K562 (cell line): ENCODE results near the gene CHD6. TPM values are rescaled to one million over a fixed set of nuclear protein-coding genes. Genes with fewer than 3 reads are reported as not detected.

Source experiments
- ATAC-seq: fragments of 200-7000 bp; cut with Tn5 transposase; 3 replicates; pipeline ENCODE4 v1.9.1; 2020; ENCODE audit warnings: moderate library complexity
- BruUV-seq: library from RNA; stranded (reverse); fragments of 400-500 nt; replicated peaks from 2 replicates; lab custom pipeline; 2021; lab: Mats Ljungman, UMichigan
- CTCF ChIA-PET: fragments of 300-600 bp; formaldehyde crosslinking; extraction: SDS; loops from one replicate; lab custom pipeline; 2021; ENCODE audit warnings: low intra/inter-chr PET ratio; lab: Yijun Ruan, JAX
- POLR2A ChIA-PET: fragments of 300-600, 350-650 bp; sonication (Branson Sonifier 250); formaldehyde crosslinking; extraction: SDS; loops from one replicate; lab custom pipeline; 2021; ENCODE audit warnings: antibody characterized with exemption, inconsistent platforms; lab: Yijun Ruan, JAX
- DNase-seq, 4 experiments: peaks; one replicate each; pipeline versions ENCODE4 v3.0.0 to v3.0.0-alpha.2; 2011 to 2018; ENCODE audit warnings: low spot score in 3 of 4, mixed read lengths in 3 of 4; ENCODE audit errors: extremely low read depth in 1 of 4
- FAIRE-seq: peaks from 2 replicates; lab custom pipeline; 2011; peaks lifted over from hg19 to GRCh38; lab: Jason Lieb, UNC
- H2AFZ ChIP-seq: 2 replicates; pipeline ENCODE4 v1.6.0; 2011; ENCODE audit warnings: low read depth, low read length, control low read depth, inconsistent platforms
- H3K27ac ChIP-seq: fragments of 200-600 bp; 3 replicates; pipeline ENCODE4 v1.8.0; 2011; ENCODE audit warnings: low read depth, mild to moderate bottlenecking, control low read depth, inconsistent platforms, low read length, moderate library complexity, mixed read lengths; ENCODE audit errors: extremely low read depth
- H3K27me3 ChIP-seq, 2 experiments: fragments of 300-600 bp in 1 of 2; 2 replicates in 1 of 2; 3 replicates in 1 of 2; pipeline versions ENCODE4 v1.6.0 to v1.8.0; 2011; ENCODE audit warnings: inconsistent platforms in 2 of 2, low read length in 2 of 2, mild to moderate bottlenecking in 1 of 2, mixed read lengths in 1 of 2, moderate library complexity in 1 of 2; ENCODE audit not compliant: control insufficient read depth in 2 of 2, insufficient read depth in 2 of 2
- H3K36me3 ChIP-seq: fragments of 300-600 bp; 3 replicates; pipeline ENCODE4 v1.8.0; 2011; ENCODE audit warnings: mild to moderate bottlenecking, low read length, inconsistent platforms; ENCODE audit not compliant: control insufficient read depth, insufficient read depth
- H3K4me1 ChIP-seq, 2 experiments: fragments of 200-600 bp in 1 of 2; replicated peaks in 1 of 2; 2 replicates in 1 of 2; 3 replicates in 1 of 2; pipeline versions ENCODE4 v1.5.1 to v1.8.0; 2011; ENCODE audit warnings: inconsistent platforms in 2 of 2, low read length in 2 of 2, mild to moderate bottlenecking in 1 of 2, mixed read lengths in 1 of 2, moderate library complexity in 1 of 2; ENCODE audit not compliant: control insufficient read depth in 2 of 2, insufficient read depth in 2 of 2
- H3K4me2 ChIP-seq: 2 replicates; pipeline ENCODE4 v1.6.1; 2011; ENCODE audit warnings: low read length, control low read depth, inconsistent platforms, mixed read lengths; ENCODE audit not compliant: insufficient read depth
- H3K4me3 ChIP-seq: fragments of 200-600 bp; sonication (generic), shearing (Covaris generic); 2 replicates; pipeline ENCODE4 v1.5.1; 2016; ENCODE audit warnings: control low read depth, inconsistent platforms
- H3K79me2 ChIP-seq: fragments of 200-600 bp; 3 replicates; pipeline ENCODE4 v1.8.0; 2011; ENCODE audit warnings: low read length, inconsistent platforms; ENCODE audit not compliant: control insufficient read depth, insufficient read depth
- H3K9ac ChIP-seq, 2 experiments: 2 replicates each; pipeline versions ENCODE4 v1.6.0 to v1.6.1; 2011; ENCODE audit warnings: low read depth in 2 of 2, low read length in 2 of 2, control low read depth in 1 of 2, inconsistent platforms in 1 of 2, mild to moderate bottlenecking in 1 of 2, mixed read lengths in 1 of 2; ENCODE audit not compliant: insufficient read depth in 1 of 2
- H3K9me1 ChIP-seq: one replicate; pipeline ENCODE4 v1.6.0; 2011; ENCODE audit warnings: inconsistent platforms, mild to moderate bottlenecking, low read length, moderate library complexity; ENCODE audit not compliant: control insufficient read depth, insufficient read depth
- H3K9me3 ChIP-seq: replicated peaks from 2 replicates; pipeline ENCODE4 v1.5.1; 2011; ENCODE audit warnings: low read depth, low read length, inconsistent platforms; ENCODE audit not compliant: control insufficient read depth, insufficient read depth
- H4K20me1 ChIP-seq: replicated peaks from 2 replicates; pipeline ENCODE4 v1.6.1; 2011; ENCODE audit warnings: low read length, inconsistent platforms, mixed read lengths; ENCODE audit not compliant: control insufficient read depth, insufficient read depth
- GMEB1 ChIP-seq: fragments of 250-450 bp; sonication (Bioruptor Pico); IDR thresholded peaks from 2 replicates; pipeline ENCODE4 v1.4.0; 2020; ENCODE audit warnings: mild to moderate bottlenecking
- HMGXB4 ChIP-seq: sonication (generic); formaldehyde crosslinking; IDR thresholded peaks from 2 replicates; pipeline ENCODE4 v1.8.1; 2023; ENCODE audit warnings: mild to moderate bottlenecking, missing genetic modification reagents
- MLX ChIP-seq, 2 experiments: fragments of 450-650 bp in 1 of 2; sonication (generic) in 1 of 2; formaldehyde crosslinking; conservative IDR thresholded peaks; 2 replicates each; pipeline versions ENCODE4 v1.4.0 to v1.8.1; 2020 to 2022; ENCODE audit warnings: mild to moderate bottlenecking in 1 of 2, missing genetic modification reagents in 1 of 2
- NCOA4 ChIP-seq: fragments of 450-650 bp; IDR thresholded peaks from 2 replicates; pipeline ENCODE4 v1.6.1; 2018; ENCODE audit warnings: mild to moderate bottlenecking; ENCODE audit not compliant: partially characterized antibody
- RBM15 ChIP-seq: fragments of 200-400 bp; formaldehyde crosslinking; IDR thresholded peaks from 2 replicates; pipeline ENCODE4 v1.6.1; 2018; ENCODE audit warnings: mild to moderate bottlenecking, low read length, moderate library complexity; ENCODE audit not compliant: insufficient read depth
- RFX5 ChIP-seq: IDR thresholded peaks from 2 replicates; pipeline ENCODE4 v1.6.1; 2011; ENCODE audit warnings: low read depth, mild to moderate bottlenecking, improper control_type of control experiment, low read length
- U2AF2 ChIP-seq: fragments of 200-400 bp; formaldehyde crosslinking; optimal IDR thresholded peaks from 2 replicates; pipeline ENCODE3; 2017; ENCODE audit warnings: low read depth, mild to moderate bottlenecking, low read length
- ZFP91 ChIP-seq: sonication (generic); formaldehyde crosslinking; IDR thresholded peaks from 2 replicates; pipeline ENCODE4 v1.8.0; 2022; ENCODE audit warnings: mild to moderate bottlenecking, missing genetic modification reagents
- WGBS: fragments of 100-300 bp; shearing (Covaris generic); methylation state at CpG from one replicate; pipeline ENCODE4 v1.1.6; 2016; ENCODE audit warnings: low coverage, mixed read lengths; ENCODE audit not compliant: insufficient coverage; ENCODE audit errors: missing lambda C conversion rate; 5-methylcytosine and 5-hydroxymethylcytosine counted together
- in situ Hi-C: fragments of 300-500 bp; cut with MboI; formaldehyde crosslinking; loops from 4 replicates; pipeline ENCODE4 v1.15.0; 2018; ENCODE audit warnings: inconsistent platforms, mixed read lengths
- intact Hi-C: fragments of 100-400 bp; cut with micrococcal nuclease; formaldehyde crosslinking; loops from 2 replicates; pipeline ENCODE4 v1.14.2; 2022
- polyA plus RNA-seq, 8 experiments: library from polyadenylated mRNA; depleted of rRNA in 4 of 8; stranded (reverse) in 5 of 8; unstranded in 3 of 8; fragments of >200 nt; fragmentation: Nextera tagmentation in 2 of 8; fragmentation: Illumina TruSeq in 1 of 8; extraction: Ambion mirVana in 2 of 8; extraction: Trizol in 1 of 8; gene quantifications; 2 replicates each; pipeline versions ENCODE4 v1.2.1 to v1.2.3, GENCODE V29; 2011 to 2014; ENCODE audit warnings: inconsistent platforms in 1 of 8, missing spikeins in 1 of 8
- total RNA-seq, 7 experiments: library from RNA; depleted of rRNA in 6 of 7; stranded (reverse); fragments of >200 nt in 6 of 7; fragmentation: Illumina TruSeq in 2 of 7; extraction: Trizol in 2 of 7; gene quantifications; 2 replicates each; pipeline versions ENCODE4 v1.2.1 to v1.2.3, GENCODE V29; 2011 to 2021; ENCODE audit warnings: low replicate concordance in 1 of 7

The CHD6 gene
- total and polyA plus RNA-seq, 9 of the 15 experiments (the other 6 are each of a cell fraction or from before 2014, with no cell fraction given) = 3.9 to 24.2 (median 12.8) TPM

GRCh38 chr20:41482647-41483552 is 135.3 kb downstream of the CHD6 start (continued):
- TF ChIP-seq MLX (CRISPR knock-in tag; conservative IDR thresholded peaks at IDR 0.05) = no peak
- TF ChIP-seq, all 486 proteins: peak for 0

- WGBS = 98% methylated on average over 2 of the region's 2 CpGs
- Histone ChIP-seq H3K9me1 (no peaks in the 10 kb centered on the region), H3K4me1 (no peaks in the 10 kb centered on the region; a peak in 1 of 5 replicates), H3K79me2 (no peaks in the 10 kb centered on the region), H3K9me3 (no peaks in the 10 kb centered on the region), H3K36me3 (peaks cover 24% of the 10 kb centered on the region; the same call in 2 of the 3 replicates), H3K4me2 (no peak overlapping the region), H3K4me3 (no peak overlapping the region), H4K20me1 (no peaks in the 10 kb centered on the region), H3K9ac (no peak overlapping the region), H3K27ac (no peak overlapping the region), H3K27me3 (no peaks in the 10 kb centered on the region), H2AFZ (no peak overlapping the region)
- DNase-seq (no peak), FAIRE-seq (no peak), ATAC-seq (no peak)
- ChIA-PET CTCF (no interaction called here), POLR2A (interaction anchor here (1.2 kb wide), 1 partner anchor 8 kb away, joined by 4 read pairs; no protein-coding TSS in a partner anchor)
- intact Hi-C loops = no loop called here
- no TSS peak for BruUV-seq
- in situ Hi-C loops = no loop called here
- TF ChIP-seq RBM15 = no peak
- no peak for TF ChIP-seq ZFP91
- no peak for TF ChIP-seq U2AF2
- TF ChIP-seq NCOA4 = no peak
- no peak for TF ChIP-seq GMEB1 (CRISPR knock-in tag)
- no peak for TF ChIP-seq RFX5
- TF ChIP-seq HMGXB4 (CRISPR knock-in tag) = no peak
Observed at GRCh38 chr20:41480054-41480770, 138.0 kb downstream of the CHD6 start.
